Thymus (tissue), 11 donors: ENCODE data around the gene ZNF574. TPM values are rescaled to one million over a fixed set of nuclear protein-coding genes. Genes with fewer than 3 reads are reported as not detected.
A peak's percentile ranks its signal among the peaks of the same experiment; 100 is the strongest.

ENCODE experiments used
- DNase-seq, 9 donors: peaks; one replicate each; pipeline ENCODE4 v3.0.0-alpha.2; 2013; ENCODE audit warnings: low spot score in 9 of 9, low read depth in 6 of 9, missing footprints in 1 of 9
- H3K27ac ChIP-seq, 2 donors: one replicate each; pipeline ENCODE4 v1.5.1; 2013; ENCODE audit warnings: control low read depth in 1 of 2, low read depth in 1 of 2, low read length in 1 of 2, mild to moderate bottlenecking in 1 of 2, moderate library complexity in 1 of 2
- H3K27me3 ChIP-seq, 2 donors: one replicate each; pipeline ENCODE4 v1.5.1; 2013; ENCODE audit warnings: low read length in 1 of 2; ENCODE audit not compliant: control insufficient read depth in 2 of 2, insufficient read depth in 1 of 2
- H3K36me3 ChIP-seq, 2 donors: one replicate each; pipeline ENCODE4 v1.5.1; 2013; ENCODE audit warnings: low read length in 1 of 2, mild to moderate bottlenecking in 1 of 2, moderate library complexity in 1 of 2; ENCODE audit not compliant: control insufficient read depth in 2 of 2, insufficient read depth in 2 of 2
- H3K4me1 ChIP-seq, 2 donors: one replicate each; pipeline ENCODE4 v1.5.1; 2013; ENCODE audit warnings: low read length in 2 of 2; ENCODE audit not compliant: control insufficient read depth in 2 of 2, insufficient read depth in 2 of 2
- H3K4me3 ChIP-seq, 2 donors: one replicate each; pipeline ENCODE4 v1.5.1; 2013; ENCODE audit warnings: low read length in 2 of 2, control low read depth in 1 of 2, mild to moderate bottlenecking in 1 of 2
- H3K9me3 ChIP-seq, 2 donors: one replicate each; pipeline ENCODE4 v1.5.1; 2013; ENCODE audit warnings: low read length in 1 of 2, mild to moderate bottlenecking in 1 of 2; ENCODE audit not compliant: control insufficient read depth in 2 of 2, insufficient read depth in 1 of 2
- WGBS: extraction: QIAGEN DNeasy Blood & Tissue Kit; methylation state at CpG from one replicate; pipeline ENCODE4 v1.1.7; 2013; 5-methylcytosine and 5-hydroxymethylcytosine counted together
- polyA plus RNA-seq: library from polyadenylated mRNA; stranded (reverse); fragments of 200-250 nt; gene quantifications from one replicate; pipeline ENCODE4 v1.2.3, GENCODE V29; 2013
- total RNA-seq: library from RNA; stranded (reverse); fragments of 120-200 nt; gene quantifications from one replicate; pipeline ENCODE4 v1.2.4, GENCODE V29; 2013
- donor health status: healthy.

Gene ZNF574
- total and polyA plus RNA-seq, 2 donors, result 5.7 to 6.0 TPM

- Histone ChIP-seq H3K4me3 (no peak overlapping the region), H3K36me3 (peaks cover 9 to 10% of the 10 kb centered on the region in 2 donors), H3K4me1 (peaks cover 0 to 14% of the 10 kb centered on the region in 2 donors), H3K27me3 (no peaks in the 10 kb centered on the region), H3K9me3 (no peaks in the 10 kb centered on the region), H3K27ac (no peak overlapping the region)
- WGBS, result 91% methylated on average over 9 of the region's 9 CpGs
- DNase-seq, result no peak
These were observed 10.3 kb downstream of the ZNF574 start for GRCh38 chr19:42086188-42086736.

DNA sequence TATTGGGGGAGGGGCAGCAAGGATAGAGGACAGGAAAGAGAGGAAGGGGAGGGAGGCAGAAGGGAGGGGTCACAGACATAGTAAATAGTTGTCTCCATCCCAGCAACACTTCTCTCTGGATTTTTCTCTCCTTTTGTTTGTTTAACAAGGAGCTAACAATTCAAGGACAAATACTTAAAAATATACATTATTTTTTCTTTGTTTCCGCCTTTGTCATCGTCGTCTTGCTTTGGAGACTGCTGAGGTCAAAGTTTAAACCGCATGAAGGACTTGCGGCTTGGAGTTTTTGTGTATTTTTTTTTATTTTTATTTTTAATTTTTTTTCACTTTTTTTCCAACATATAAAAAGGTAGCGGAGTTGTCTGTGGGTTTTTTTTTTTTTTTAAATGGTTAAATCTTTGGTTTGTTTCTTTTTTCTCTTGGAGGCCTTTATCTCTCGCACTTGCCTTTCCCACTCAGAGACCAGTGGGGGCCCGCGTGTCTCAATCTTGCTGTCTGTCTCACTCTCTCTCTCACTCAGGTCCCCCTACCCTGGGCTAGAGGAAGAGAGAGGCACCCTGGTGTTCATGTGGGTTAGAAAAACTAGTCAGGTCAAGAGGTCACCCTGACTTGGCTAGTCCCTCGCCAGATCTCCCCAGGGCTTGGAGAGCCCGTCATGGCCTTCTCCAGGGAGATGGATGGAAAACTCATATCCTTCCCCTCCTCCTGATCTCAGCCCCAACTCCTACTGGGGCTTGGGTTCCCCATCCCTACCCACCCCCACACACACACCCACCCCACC is 11.0 kb downstream of the ZNF574 start:
- Histone ChIP-seq H3K27ac (no peak overlapping the region), H3K36me3 (peaks cover 3 to 4% of the 10 kb centered on the region in 2 donors), H3K9me3 (no peaks in the 10 kb centered on the region), H3K27me3 (no peaks in the 10 kb centered on the region), H3K4me1 (peaks cover 0 to 14% of the 10 kb centered on the region in 2 donors), H3K4me3 (no peak overlapping the region)
- no peak for DNase-seq
- 95% methylated on average over 11 of the region's 11 CpGs for WGBS

DNA sequence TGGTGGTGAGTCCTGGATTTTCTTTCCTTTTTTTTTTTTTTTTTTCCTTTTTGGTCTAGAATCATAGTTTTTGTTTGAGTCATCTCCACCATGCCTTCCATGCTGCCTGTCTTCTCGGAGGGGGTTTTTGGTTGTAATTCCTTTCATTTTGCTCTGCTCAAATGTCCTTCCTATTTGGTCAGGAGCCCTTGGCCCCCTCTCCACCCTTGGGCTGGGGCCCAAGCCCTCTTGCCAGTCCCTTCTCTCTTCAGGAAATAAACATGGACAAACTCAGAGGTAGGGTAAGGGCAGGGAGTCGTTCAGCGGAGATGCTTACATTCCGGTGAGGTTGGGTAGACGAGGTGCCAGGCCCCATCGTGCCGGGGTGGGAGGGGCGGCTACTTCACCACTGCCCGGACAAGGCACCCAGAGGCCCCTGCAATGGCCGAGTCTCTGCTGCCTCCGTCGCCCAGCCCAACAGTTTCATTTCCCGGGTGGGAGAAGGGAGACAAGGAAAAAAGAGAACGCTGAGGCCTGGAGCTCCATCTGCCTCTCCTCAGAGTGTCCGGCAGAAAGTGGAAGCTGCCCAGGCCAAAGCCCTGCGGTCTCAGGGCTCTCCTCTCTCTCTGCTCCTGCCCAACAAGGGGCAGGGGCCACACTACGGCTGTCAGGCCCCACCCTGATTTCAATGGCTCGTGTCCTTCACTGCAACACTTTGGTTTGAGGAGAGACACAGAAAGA is 12.7 kb downstream of the ZNF574 start:
- Histone ChIP-seq H3K4me3 (no peak overlapping the region), H3K36me3 (peaks cover 0 to 2% of the 10 kb centered on the region in 2 donors), H3K4me1 (peaks cover 3 to 18% of the 10 kb centered on the region in 2 donors), H3K27me3 (no peaks in the 10 kb centered on the region), H3K9me3 (no peaks in the 10 kb centered on the region), H3K27ac (no peak overlapping the region)
- no peak for DNase-seq
- 93% methylated on average over 18 of the region's 18 CpGs for WGBS

DNA sequence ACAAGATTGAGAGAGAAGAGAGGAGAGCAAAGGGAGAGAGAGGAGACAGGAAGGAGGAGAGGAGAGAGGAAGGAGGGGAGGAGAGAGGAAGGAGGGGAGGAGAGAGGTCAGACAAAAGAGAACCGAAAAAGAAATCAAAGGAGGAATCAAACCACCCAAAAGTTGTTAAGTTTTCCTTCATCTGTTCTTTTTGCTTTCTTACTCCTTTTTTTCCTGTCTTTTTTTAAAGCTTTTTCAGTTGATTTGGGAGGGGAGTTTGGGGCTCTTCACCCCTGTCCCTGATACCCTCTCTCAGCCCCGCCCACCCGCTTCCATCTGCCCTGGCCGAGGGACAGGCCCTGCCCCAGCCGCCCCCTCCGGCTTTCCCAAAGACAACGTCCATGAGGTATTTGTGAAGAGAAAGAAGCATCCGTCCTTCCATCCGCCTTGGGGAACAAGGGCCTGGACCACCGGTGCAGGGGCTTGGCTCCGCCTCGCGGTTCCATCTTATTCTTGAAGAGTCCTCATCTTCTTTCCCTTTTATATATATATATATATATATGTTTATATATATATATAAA is 13.3 kb downstream of the ZNF574 start:
- H3K27me3 ChIP-seq, result no peaks in the 10 kb centered on the region
- H3K4me3 ChIP-seq, result no peak overlapping the region
- no peak overlapping the region for H3K27ac ChIP-seq
- no peak for DNase-seq
- H3K9me3 ChIP-seq, result no peaks in the 10 kb centered on the region
- H3K36me3 ChIP-seq, result no peaks in the 10 kb centered on the region
- WGBS, result 92% methylated on average over 13 of the region's 13 CpGs
- peaks cover 3 to 18% of the 10 kb centered on the region in 2 donors for H3K4me1 ChIP-seq

DNA sequence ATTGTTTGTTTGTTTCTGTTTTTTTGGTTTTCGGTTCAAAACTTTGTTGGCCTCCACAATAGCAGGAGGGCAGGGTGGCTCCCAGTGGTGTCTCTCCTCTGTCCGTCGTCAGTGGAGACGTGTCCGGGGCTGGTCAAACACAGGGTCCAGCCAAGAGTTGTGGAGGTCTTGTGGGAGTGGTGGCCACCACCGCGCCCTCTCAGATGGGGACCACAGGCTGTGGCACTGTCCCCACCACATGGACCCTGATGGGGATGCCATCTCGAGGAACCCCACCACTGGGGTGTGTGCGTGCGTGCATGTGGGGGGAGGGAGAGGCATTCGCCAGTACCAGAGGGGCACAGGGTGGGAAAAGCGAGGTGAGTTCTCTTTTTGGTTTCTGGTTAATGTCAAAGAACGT is 13.8 kb downstream of the ZNF574 start:
- Histone ChIP-seq H3K36me3 (no peaks in the 10 kb centered on the region), H3K27ac (no peak overlapping the region), H3K9me3 (no peaks in the 10 kb centered on the region), H3K4me3 (no peak overlapping the region), H3K27me3 (no peaks in the 10 kb centered on the region), H3K4me1 (peaks cover 3 to 18% of the 10 kb centered on the region in 2 donors)
- WGBS, result 97% methylated on average over 13 of the region's 13 CpGs
- DNase-seq, result no peak

- H3K27me3 ChIP-seq, result no peaks in the 10 kb centered on the region
- DNase-seq, result no peak
- 23% methylated on average over 9 of the region's 9 CpGs for WGBS
- H3K4me3 ChIP-seq, result no peak overlapping the region
- H3K27ac ChIP-seq, result no peak overlapping the region
- no peaks in the 10 kb centered on the region for H3K9me3 ChIP-seq
- no peaks in the 10 kb centered on the region for H3K36me3 ChIP-seq
- H3K4me1 ChIP-seq, result peaks cover 3 to 18% of the 10 kb centered on the region in 2 donors
These were observed 14.7 kb downstream of the ZNF574 start for GRCh38 chr19:42090672-42091071.

GRCh38 chr19:42091300-42091699 is 15.3 kb downstream of the ZNF574 start:
- H3K4me3 ChIP-seq, result no peak overlapping the region
- 98% methylated on average over 13 of the region's 13 CpGs for WGBS
- H3K36me3 ChIP-seq, result no peaks in the 10 kb centered on the region

GRCh38 chr19:42091742-42092141 is 15.8 kb downstream of the ZNF574 start:
- Histone ChIP-seq H3K9me3 (no peaks in the 10 kb centered on the region), H3K4me1 (peaks cover 3 to 18% of the 10 kb centered on the region in 2 donors), H3K4me3 (no peak overlapping the region), H3K27ac (no peak overlapping the region), H3K27me3 (no peaks in the 10 kb centered on the region), H3K36me3 (no peaks in the 10 kb centered on the region)
- 85% methylated on average over 10 of the region's 10 CpGs for WGBS
- no peak for DNase-seq

More at GRCh38 chr19:42091300-42091699, 15.3 kb downstream of the ZNF574 start:
- DNase-seq, result no peak
- Histone ChIP-seq H3K27ac (no peak overlapping the region), H3K4me1 (peaks cover 3 to 18% of the 10 kb centered on the region in 2 donors), H3K9me3 (no peaks in the 10 kb centered on the region), H3K27me3 (no peaks in the 10 kb centered on the region)

DNA sequence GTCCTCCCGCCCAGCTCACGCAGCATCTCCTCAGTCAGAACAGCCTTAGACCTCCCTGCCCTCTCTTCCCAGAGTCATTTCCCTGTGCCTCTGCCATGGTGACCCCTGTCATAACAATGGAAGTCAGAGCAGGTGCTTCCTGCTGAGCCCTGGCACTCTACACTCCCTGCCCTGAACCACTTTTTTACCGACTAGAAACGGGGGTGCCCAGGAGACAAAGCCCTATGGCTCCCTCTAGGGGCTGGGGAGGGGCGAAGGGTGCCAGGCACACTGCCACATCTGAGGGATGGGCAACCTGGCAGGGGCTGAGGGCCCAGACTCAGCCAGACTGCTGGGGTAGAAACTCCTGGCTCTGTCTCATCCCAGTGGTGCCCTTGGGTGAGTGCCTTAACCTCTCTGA is 16.4 kb downstream of the ZNF574 start:
- H3K4me1 ChIP-seq, result peaks cover 3 to 16% of the 10 kb centered on the region in 2 donors
- H3K27ac ChIP-seq, result no peak overlapping the region
- no peaks in the 10 kb centered on the region for H3K36me3 ChIP-seq
- no peaks in the 10 kb centered on the region for H3K9me3 ChIP-seq
- DNase-seq, result peak in 8 of 9 donors; percentile 29 to 81 (median 52)
- H3K4me3 ChIP-seq, result no peak overlapping the region
- 25% methylated on average over 5 of the region's 5 CpGs for WGBS
- no peaks in the 10 kb centered on the region for H3K27me3 ChIP-seq
